PFSK-1 (cell line): Measurements from ENCODE around the gene BRME1.

Source experiments
- FOXP2 ChIP-seq: optimal IDR thresholded peaks from 2 replicates; pipeline ENCODE3; 2011; ENCODE audit warnings: borderline replicate concordance, control low read depth, inconsistent platforms; ENCODE audit not compliant: insufficient read depth; ENCODE audit errors: extremely low read length, extremely low read depth
- POLR2AphosphoS5 ChIP-seq: IDR thresholded peaks from 2 replicates; pipeline ENCODE4 v1.6.1; 2012; ENCODE audit warnings: low read depth, mild to moderate bottlenecking, control low read depth, low read length, moderate library complexity
- SIN3A ChIP-seq: IDR thresholded peaks from 2 replicates; pipeline ENCODE4 v1.6.1; 2012; ENCODE audit warnings: mild to moderate bottlenecking, low read length, moderate library complexity, borderline replicate concordance; ENCODE audit not compliant: insufficient read depth
- TAF1 ChIP-seq: IDR thresholded peaks from 2 replicates; pipeline ENCODE4 v1.6.1; 2012; ENCODE audit warnings: low read length, control low read depth, borderline replicate concordance; ENCODE audit not compliant: insufficient read depth
- TF ChIP-seq, protein P1 (sequence below), 2 experiments: IDR thresholded peaks; 2 replicates each; pipeline versions ENCODE4 v1.6.1 to v1.8.0; 2011 to 2012; ENCODE audit warnings: low read depth in 2 of 2, low read length in 2 of 2, control low read depth in 1 of 2, inconsistent platforms in 1 of 2, mild to moderate bottlenecking in 1 of 2, moderate library complexity in 1 of 2; ENCODE audit not compliant: insufficient read depth in 1 of 2

Gene BRME1

GRCh38 chr19:13881692-13882418 lies 24.1 kb downstream of the BRME1 start:
- TF ChIP-seq SIN3A (no peak), FOXP2 (peak; percentile 60)

DNA sequence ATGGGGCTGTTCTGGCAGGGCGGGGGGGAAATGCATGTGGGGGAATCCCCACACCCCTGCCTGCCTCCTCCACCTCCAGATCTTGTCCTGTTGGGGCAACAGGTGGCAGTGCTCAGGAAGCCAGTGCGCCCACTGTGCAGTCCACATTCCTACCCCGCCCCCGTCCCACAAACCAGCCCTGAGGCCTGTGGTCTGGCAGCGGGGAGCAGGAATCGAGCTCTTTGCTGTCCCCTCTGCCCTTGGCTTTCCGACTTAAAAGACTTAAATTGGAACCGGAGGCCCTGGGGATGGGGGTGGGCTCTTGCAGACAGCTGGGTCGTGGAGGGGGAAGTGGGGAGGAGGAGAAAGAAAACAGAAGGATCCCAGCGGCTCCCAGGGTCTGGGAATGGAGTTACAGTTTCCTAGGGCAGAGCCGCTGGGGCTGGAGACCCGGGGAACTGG lies 24.6 kb downstream of the BRME1 start:
- TF ChIP-seq, protein P1, sequence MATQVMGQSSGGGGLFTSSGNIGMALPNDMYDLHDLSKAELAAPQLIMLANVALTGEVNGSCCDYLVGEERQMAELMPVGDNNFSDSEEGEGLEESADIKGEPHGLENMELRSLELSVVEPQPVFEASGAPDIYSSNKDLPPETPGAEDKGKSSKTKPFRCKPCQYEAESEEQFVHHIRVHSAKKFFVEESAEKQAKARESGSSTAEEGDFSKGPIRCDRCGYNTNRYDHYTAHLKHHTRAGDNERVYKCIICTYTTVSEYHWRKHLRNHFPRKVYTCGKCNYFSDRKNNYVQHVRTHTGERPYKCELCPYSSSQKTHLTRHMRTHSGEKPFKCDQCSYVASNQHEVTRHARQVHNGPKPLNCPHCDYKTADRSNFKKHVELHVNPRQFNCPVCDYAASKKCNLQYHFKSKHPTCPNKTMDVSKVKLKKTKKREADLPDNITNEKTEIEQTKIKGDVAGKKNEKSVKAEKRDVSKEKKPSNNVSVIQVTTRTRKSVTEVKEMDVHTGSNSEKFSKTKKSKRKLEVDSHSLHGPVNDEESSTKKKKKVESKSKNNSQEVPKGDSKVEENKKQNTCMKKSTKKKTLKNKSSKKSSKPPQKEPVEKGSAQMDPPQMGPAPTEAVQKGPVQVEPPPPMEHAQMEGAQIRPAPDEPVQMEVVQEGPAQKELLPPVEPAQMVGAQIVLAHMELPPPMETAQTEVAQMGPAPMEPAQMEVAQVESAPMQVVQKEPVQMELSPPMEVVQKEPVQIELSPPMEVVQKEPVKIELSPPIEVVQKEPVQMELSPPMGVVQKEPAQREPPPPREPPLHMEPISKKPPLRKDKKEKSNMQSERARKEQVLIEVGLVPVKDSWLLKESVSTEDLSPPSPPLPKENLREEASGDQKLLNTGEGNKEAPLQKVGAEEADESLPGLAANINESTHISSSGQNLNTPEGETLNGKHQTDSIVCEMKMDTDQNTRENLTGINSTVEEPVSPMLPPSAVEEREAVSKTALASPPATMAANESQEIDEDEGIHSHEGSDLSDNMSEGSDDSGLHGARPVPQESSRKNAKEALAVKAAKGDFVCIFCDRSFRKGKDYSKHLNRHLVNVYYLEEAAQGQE (IDR thresholded peaks at IDR 0.05; ENCODE audit: insufficient read depth in 1 of 2, low read depth in 2 of 2, low read length in 2 of 2) = no peak
- TF ChIP-seq POLR2AphosphoS5 = no peak
- no peak for TF ChIP-seq TAF1
- no peak for TF ChIP-seq FOXP2
- no peak for TF ChIP-seq SIN3A

DNA sequence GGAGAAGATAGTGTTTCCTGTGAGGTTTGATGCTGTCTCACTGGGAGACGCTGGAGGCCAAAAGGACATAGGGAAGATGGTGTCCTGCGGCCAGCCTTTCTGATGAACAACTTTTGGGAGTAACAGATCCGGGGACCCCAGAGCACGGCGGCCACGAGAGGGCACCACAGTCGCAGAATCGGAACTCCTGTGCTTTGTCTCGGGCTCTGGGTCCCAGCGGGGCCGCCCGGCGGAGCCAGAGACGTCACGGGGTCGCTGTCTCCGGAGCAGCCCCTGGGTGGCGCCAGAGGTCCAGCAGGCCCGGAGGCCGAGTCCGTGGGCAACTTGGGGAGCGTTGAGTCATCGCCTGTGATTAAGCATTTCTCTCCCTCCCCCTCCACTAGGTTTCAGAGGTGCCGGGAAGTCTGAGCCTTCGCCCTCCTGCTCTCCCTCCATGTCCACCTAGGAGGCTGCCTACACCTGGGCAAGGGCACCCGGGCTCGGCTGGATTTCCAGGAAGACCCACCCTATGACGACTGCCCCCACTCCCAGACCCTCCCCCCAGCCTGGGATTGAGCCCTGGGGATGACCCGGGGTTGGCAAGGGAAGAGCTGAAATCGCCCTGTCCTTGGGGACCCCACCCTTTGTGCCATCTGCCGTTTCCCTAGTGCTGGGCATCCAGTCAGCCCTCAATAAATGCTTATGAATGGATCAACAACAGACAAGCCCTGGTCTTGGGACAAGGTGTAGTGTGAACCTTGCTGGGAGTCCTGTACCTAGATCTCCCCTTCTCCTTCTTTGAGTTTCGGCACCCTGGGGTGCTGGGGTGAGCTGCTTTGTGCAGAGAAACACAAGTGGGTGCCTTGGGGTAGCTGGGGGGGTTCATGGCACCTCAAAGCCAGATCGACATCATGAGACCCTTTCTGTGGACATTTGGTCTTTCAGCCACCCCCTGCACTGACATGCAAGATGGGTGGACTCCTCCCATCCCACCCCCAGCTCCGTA lies 25.6 kb downstream of the BRME1 start:
- TF ChIP-seq SIN3A (no peak), POLR2AphosphoS5 (no peak), FOXP2 (peak; percentile 82), TAF1 (no peak)
- TF ChIP-seq, protein P1 (IDR thresholded peaks at IDR 0.05; ENCODE audit: insufficient read depth in 1 of 2, low read depth in 2 of 2, low read length in 2 of 2) = no peak

- no peak for TF ChIP-seq TAF1
- TF ChIP-seq SIN3A = no peak
- TF ChIP-seq, protein P1 (IDR thresholded peaks at IDR 0.05; ENCODE audit: insufficient read depth in 1 of 2, low read depth in 2 of 2, low read length in 2 of 2) = no peak
- no peak for TF ChIP-seq FOXP2
- no peak for TF ChIP-seq POLR2AphosphoS5
These were observed 28.6 kb downstream of the BRME1 start for GRCh38 chr19:13877303-13877702.

DNA sequence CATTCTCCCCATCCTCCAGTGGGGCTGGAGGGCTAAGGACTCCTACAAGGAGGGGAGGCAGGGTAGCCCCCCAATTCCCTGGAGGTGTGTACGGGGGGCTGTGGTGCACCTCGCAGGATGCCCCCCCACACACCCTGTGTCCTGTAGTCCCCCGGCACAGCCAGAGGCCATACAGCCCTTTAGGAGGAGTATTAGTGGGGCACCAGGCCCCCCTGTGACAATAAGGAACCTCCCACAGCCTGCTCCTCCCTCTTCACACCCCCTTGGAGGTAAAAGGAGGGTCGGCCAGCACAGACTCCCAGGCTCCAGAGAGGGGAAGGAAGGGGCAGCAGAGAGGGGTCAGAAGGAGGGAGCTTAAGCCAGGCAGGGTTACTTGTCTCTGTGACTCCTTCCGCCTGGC lies 29.1 kb downstream of the BRME1 start, which contains the start of gene NANOS3:
Gene NANOS3 (plus strand): TSS at position 301 of the 400 bp plus-strand sequence. CDS start 115 bp downstream, outside the sequence.
- TF ChIP-seq FOXP2 = no peak
- TF ChIP-seq, protein P1 (IDR thresholded peaks at IDR 0.05; ENCODE audit: insufficient read depth in 1 of 2, low read depth in 2 of 2, low read length in 2 of 2) = no peak
- TF ChIP-seq TAF1 = no peak
- no peak for TF ChIP-seq SIN3A
- TF ChIP-seq POLR2AphosphoS5 = no peak
